Liver (tissue), 3 donors: ENCODE measurements around the gene STK39.

Source experiments
- CTCF ChIP-seq: fragments of 150-350 bp; IDR thresholded peaks from 2 replicates; pipeline ENCODE4 v1.5.1; 2017; ENCODE audit warnings: improper control_type of control experiment, low read depth, low read length; ENCODE audit not compliant: missing input control
- FOXA1 ChIP-seq: IDR thresholded peaks from 2 replicates; pipeline ENCODE4 v1.6.1; 2016; ENCODE audit warnings: antibody characterized with exemption
- GABPA ChIP-seq, 2 donors: IDR thresholded peaks in 1 of 2; conservative IDR thresholded peaks in 1 of 2; 2 replicates each; pipeline ENCODE4 v1.6.1; 2016; ENCODE audit warnings: antibody characterized with exemption in 2 of 2, mild to moderate bottlenecking in 1 of 2, moderate library complexity in 1 of 2
- JUND ChIP-seq, 2 donors: IDR thresholded peaks; 2 replicates each; pipeline ENCODE4 v1.6.1; 2016; ENCODE audit warnings: antibody characterized with exemption in 2 of 2
- SP1 ChIP-seq: IDR thresholded peaks from 2 replicates; pipeline ENCODE4 v1.6.1; 2018; ENCODE audit warnings: antibody characterized with exemption, mild to moderate bottlenecking
- TF ChIP-seq, protein P1 (sequence below): IDR thresholded peaks from 2 replicates; pipeline ENCODE4 v1.6.1; 2016; ENCODE audit warnings: antibody characterized with exemption
- donor health status: healthy.
- donor health status: healthy.

GRCh38 chr2:168234407-168235085 is 12.8 kb downstream of the STK39 start:
- no peak for TF ChIP-seq SP1
- no peak for TF ChIP-seq JUND (IDR thresholded peaks at IDR 0.05)
- TF ChIP-seq, protein P1, sequence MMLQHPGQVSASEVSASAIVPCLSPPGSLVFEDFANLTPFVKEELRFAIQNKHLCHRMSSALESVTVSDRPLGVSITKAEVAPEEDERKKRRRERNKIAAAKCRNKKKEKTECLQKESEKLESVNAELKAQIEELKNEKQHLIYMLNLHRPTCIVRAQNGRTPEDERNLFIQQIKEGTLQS, result no peak
- no peak for TF ChIP-seq GABPA (IDR thresholded peaks at IDR 0.05 in 1 of 2, conservative IDR thresholded peaks at IDR 0.05 in 1 of 2)
- no peak for TF ChIP-seq CTCF
- no peak for TF ChIP-seq FOXA1
